Measurements from ENCODE around the gene LRMDA.
A peak's percentile ranks its signal among the peaks of the same experiment; 100 is the strongest.
"Not testable (repeated sequence)": the region's sequence is repeated elsewhere in the genome, so short reads cannot be mapped to it uniquely, and the experiment has no call there.

The LRMDA gene

DNA sequence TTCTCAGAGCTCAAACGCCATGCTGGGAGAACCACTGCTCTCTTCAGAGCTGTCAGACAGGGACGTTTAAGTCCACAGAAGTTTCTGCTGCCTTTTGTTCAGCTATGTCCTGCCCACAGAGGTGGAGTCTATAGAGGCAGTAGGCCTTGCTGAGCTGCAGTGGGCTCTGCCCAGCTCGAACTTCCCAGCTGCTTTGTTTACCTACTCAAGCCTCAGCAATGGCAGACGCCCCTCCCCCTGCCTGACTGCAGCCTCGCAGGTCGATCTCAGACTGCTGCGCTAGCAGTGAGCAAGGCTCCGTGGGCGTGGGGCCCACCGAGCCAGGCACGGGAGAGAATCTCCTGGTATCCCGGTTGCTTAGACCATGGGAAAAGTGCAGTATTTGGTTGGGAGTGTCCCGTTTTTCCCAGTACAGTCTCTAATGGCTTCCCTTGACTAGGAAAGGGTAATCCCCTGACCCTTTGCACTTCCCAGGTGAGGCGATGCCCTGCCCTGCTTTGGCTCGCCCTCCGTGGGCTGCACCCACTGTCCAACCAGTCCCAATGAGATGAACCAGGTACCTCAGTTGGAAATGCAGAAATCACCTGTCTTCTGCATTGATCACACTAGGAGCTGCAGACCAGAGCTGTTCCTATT lies 89.9 kb downstream of the LRMDA start:
- not testable (repeated sequence) for H3K4me3 ChIP-seq (ENCODE audit: low read length); H3K27ac ChIP-seq (ENCODE audit: low read length); H3K9me3 ChIP-seq (ENCODE audit: control insufficient read depth, low read depth, low read length); H3K27me3 ChIP-seq (ENCODE audit: control insufficient read depth, insufficient read depth, low read length); H3K4me1 ChIP-seq (ENCODE audit: control insufficient read depth, low read depth, low read length); H3K36me3 ChIP-seq (ENCODE audit: control insufficient read depth, low read depth, low read length); H3K9ac ChIP-seq (ENCODE audit: low read length)

- Histone ChIP-seq H3K4me3 (ENCODE audit: low read length) (no peak overlapping the region), H3K36me3 (ENCODE audit: control insufficient read depth, low read depth, low read length) (no peaks in the 10 kb centered on the region), H3K27me3 (ENCODE audit: control insufficient read depth, insufficient read depth, low read length) (no peaks in the 10 kb centered on the region), H3K9ac (ENCODE audit: low read length) (no peak overlapping the region), H3K4me1 (ENCODE audit: control insufficient read depth, low read depth, low read length) (no peaks in the 10 kb centered on the region), H3K27ac (ENCODE audit: low read length) (no peak overlapping the region), H3K9me3 (ENCODE audit: control insufficient read depth, low read depth, low read length) (no peaks in the 10 kb centered on the region)
Observed at GRCh38 chr10:75525067-75525466, 93.6 kb downstream of the LRMDA start.

- no peak overlapping the region for H3K4me3 ChIP-seq (ENCODE audit: low read length)
- H3K9ac ChIP-seq (ENCODE audit: low read length): no peak overlapping the region
- no peaks in the 10 kb centered on the region for H3K4me1 ChIP-seq (ENCODE audit: control insufficient read depth, low read depth, low read length)
- no peak overlapping the region for H3K27ac ChIP-seq (ENCODE audit: low read length)
- no peaks in the 10 kb centered on the region for H3K27me3 ChIP-seq (ENCODE audit: control insufficient read depth, insufficient read depth, low read length)
- H3K9me3 ChIP-seq (ENCODE audit: control insufficient read depth, low read depth, low read length): no peaks in the 10 kb centered on the region
- no peaks in the 10 kb centered on the region for H3K36me3 ChIP-seq (ENCODE audit: control insufficient read depth, low read depth, low read length)
Observed at GRCh38 chr10:75525646-75526045, 94.2 kb downstream of the LRMDA start.

GRCh38 chr10:75527542-75527941 lies 96.1 kb downstream of the LRMDA start:
- no peaks in the 10 kb centered on the region for H3K4me1 ChIP-seq (ENCODE audit: control insufficient read depth, low read depth, low read length)
- H3K36me3 ChIP-seq (ENCODE audit: control insufficient read depth, low read depth, low read length): no peaks in the 10 kb centered on the region
- no peaks in the 10 kb centered on the region for H3K27me3 ChIP-seq (ENCODE audit: control insufficient read depth, insufficient read depth, low read length)
- H3K4me3 ChIP-seq (ENCODE audit: low read length): no peak overlapping the region
- H3K9me3 ChIP-seq (ENCODE audit: control insufficient read depth, low read depth, low read length): no peaks in the 10 kb centered on the region
- no peak overlapping the region for H3K27ac ChIP-seq (ENCODE audit: low read length)
- no peak overlapping the region for H3K9ac ChIP-seq (ENCODE audit: low read length)

DNA sequence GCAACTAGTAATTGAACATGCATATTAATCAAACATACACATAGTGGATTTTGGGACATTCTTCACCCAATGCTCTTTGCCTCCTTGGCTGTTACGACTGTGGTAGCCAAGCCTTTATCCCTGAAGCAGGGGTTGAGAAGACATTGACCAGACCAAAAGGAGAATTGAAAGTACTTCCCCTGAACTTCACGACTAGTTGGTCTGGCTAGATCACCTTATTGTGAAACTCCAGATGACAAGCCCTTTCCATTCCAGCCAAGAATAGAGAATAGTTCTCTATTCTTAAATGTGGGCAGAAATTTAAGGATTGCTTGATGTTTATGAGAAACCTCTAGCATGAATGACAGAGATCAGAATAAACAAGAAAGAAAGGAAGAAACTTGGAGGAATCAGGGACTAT lies 97.0 kb downstream of the LRMDA start:
- Histone ChIP-seq H3K9me3 (ENCODE audit: control insufficient read depth, low read depth, low read length) (no peaks in the 10 kb centered on the region), H3K4me1 (ENCODE audit: control insufficient read depth, low read depth, low read length) (no peaks in the 10 kb centered on the region), H3K27me3 (ENCODE audit: control insufficient read depth, insufficient read depth, low read length) (no peaks in the 10 kb centered on the region), H3K36me3 (ENCODE audit: control insufficient read depth, low read depth, low read length) (no peaks in the 10 kb centered on the region), H3K27ac (ENCODE audit: low read length) (no peak overlapping the region), H3K9ac (ENCODE audit: low read length) (no peak overlapping the region), H3K4me3 (ENCODE audit: low read length) (no peak overlapping the region)

DNA sequence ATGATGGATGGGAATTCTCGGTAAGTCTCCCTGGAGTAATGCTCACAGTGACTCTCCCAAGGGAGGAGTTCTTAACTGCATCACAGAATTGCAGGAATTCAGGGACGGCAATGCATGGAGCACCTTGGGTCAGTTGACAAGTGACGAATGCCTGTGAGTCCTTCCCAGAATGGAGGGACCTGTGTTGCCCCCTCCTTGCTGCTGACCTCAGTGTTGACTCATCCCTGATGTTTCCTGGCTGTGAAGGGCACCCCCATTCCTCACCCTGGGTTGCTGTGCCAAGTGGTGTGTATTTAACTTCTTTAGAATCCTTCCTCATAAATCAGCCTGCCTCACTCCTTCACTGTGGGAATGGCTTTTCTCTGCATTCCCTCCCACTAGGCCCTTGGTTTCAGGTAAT lies 98.9 kb downstream of the LRMDA start:
- Histone ChIP-seq H3K4me3 (ENCODE audit: low read length) (no peak overlapping the region), H3K4me1 (ENCODE audit: control insufficient read depth, low read depth, low read length) (no peaks in the 10 kb centered on the region), H3K27me3 (ENCODE audit: control insufficient read depth, insufficient read depth, low read length) (no peaks in the 10 kb centered on the region), H3K9me3 (ENCODE audit: control insufficient read depth, low read depth, low read length) (no peaks in the 10 kb centered on the region), H3K9ac (ENCODE audit: low read length) (no peak overlapping the region), H3K27ac (ENCODE audit: low read length) (no peak overlapping the region), H3K36me3 (ENCODE audit: control insufficient read depth, low read depth, low read length) (no peaks in the 10 kb centered on the region)

DNA sequence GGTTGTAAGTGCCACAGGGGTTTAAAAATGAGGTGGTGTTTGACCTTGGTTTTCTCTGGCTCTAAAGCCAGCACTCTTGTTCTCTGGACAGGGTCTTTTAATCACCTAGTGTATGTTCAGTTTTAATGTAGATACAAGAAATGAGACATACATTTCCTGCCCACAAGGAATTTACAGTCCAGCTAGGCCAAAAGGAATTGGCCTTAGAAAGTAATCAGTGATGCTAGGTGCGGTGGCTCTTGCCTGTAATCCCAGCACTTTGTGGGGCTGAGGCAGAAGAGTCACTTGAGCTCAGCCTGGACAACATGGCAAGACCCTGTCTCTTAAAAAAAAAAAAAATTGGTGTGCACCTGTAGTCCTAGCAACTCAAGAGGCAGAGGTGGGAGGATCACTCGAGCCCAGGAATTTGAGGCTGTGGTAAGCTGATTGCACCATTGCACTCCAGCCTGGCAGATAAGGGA lies 100.2 kb downstream of the LRMDA start:
- Histone ChIP-seq H3K4me1 (ENCODE audit: control insufficient read depth, low read depth, low read length) (no peaks in the 10 kb centered on the region), H3K9me3 (ENCODE audit: control insufficient read depth, low read depth, low read length) (no peaks in the 10 kb centered on the region), H3K36me3 (ENCODE audit: control insufficient read depth, low read depth, low read length) (no peaks in the 10 kb centered on the region), H3K4me3 (ENCODE audit: low read length) (no peak overlapping the region), H3K9ac (ENCODE audit: low read length) (no peak overlapping the region), H3K27ac (ENCODE audit: low read length) (no peak overlapping the region), H3K27me3 (ENCODE audit: control insufficient read depth, insufficient read depth, low read length) (no peaks in the 10 kb centered on the region)

DNA sequence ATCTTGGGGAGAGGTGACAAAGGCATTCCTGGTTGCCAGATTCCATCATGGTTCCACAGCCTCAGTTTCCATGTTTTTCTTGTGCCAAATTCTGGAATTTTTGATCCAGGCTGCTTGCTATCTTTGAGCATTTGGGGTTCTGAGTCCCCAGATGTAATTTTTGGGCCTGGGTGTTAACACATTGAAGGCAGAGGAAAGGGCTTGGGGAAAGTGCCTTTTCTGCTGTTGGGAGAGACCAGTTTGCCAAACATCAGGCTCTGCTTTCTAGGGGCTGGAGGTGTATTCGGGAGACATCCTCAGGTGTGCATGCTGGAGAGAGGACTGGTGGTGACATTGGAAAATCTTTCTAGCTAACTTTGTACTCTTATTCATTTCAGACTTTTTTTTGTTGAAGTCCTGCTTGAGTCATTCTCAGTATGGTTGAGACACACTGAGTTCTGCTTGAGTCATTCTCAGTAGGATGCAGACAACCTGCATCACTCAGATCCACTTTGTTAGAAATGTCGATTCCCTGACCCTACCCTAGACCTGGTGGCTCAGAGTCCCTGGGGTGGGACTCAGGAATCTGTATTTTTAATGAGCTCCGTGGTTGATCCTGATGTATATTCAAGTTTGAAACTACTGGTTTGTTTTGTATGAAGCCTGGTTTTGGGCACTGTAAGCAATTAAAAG lies 101.0 kb downstream of the LRMDA start:
- no peaks in the 10 kb centered on the region for H3K4me1 ChIP-seq (ENCODE audit: control insufficient read depth, low read depth, low read length)
- no peaks in the 10 kb centered on the region for H3K36me3 ChIP-seq (ENCODE audit: control insufficient read depth, low read depth, low read length)
- no peak overlapping the region for H3K4me3 ChIP-seq (ENCODE audit: low read length)
- H3K27ac ChIP-seq (ENCODE audit: low read length): no peak overlapping the region
- H3K9me3 ChIP-seq (ENCODE audit: control insufficient read depth, low read depth, low read length): no peaks in the 10 kb centered on the region
- no peak overlapping the region for H3K9ac ChIP-seq (ENCODE audit: low read length)
- no peaks in the 10 kb centered on the region for H3K27me3 ChIP-seq (ENCODE audit: control insufficient read depth, insufficient read depth, low read length)

DNA sequence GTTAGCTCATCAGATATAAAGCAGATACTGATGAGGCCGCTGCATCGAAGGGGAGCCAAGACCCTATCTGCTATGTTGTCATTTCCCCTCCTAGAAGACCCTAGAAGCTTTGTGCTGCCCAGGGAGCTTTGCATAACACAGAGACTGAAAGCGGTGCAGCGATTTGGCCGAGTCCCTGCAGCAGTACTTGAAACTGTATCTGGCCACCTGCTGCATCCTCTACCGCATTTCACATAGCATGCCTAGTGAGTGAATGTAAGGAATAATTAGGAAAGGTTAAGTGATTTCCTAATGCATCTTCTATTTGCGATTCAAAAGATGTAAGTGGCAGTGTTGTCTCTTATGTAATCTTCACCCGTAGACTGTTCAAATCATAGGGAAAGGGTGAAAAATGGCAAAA lies 106.7 kb downstream of the LRMDA start:
- no peaks in the 10 kb centered on the region for H3K27me3 ChIP-seq (ENCODE audit: control insufficient read depth, insufficient read depth, low read length)
- H3K4me3 ChIP-seq (ENCODE audit: low read length): peak overlapping the region; percentile 4
- no peaks in the 10 kb centered on the region for H3K36me3 ChIP-seq (ENCODE audit: control insufficient read depth, low read depth, low read length)
- no peaks in the 10 kb centered on the region for H3K9me3 ChIP-seq (ENCODE audit: control insufficient read depth, low read depth, low read length)
- H3K27ac ChIP-seq (ENCODE audit: low read length): no peak overlapping the region
- no peak overlapping the region for H3K9ac ChIP-seq (ENCODE audit: low read length)
- H3K4me1 ChIP-seq (ENCODE audit: control insufficient read depth, low read depth, low read length): peaks cover 51% of the 10 kb centered on the region

- no peak overlapping the region for H3K27ac ChIP-seq (ENCODE audit: low read length)
- no peak overlapping the region for H3K9ac ChIP-seq (ENCODE audit: low read length)
- peaks cover 52% of the 10 kb centered on the region for H3K4me1 ChIP-seq (ENCODE audit: control insufficient read depth, low read depth, low read length)
- H3K4me3 ChIP-seq (ENCODE audit: low read length): peak overlapping the region; percentile 4
- no peaks in the 10 kb centered on the region for H3K27me3 ChIP-seq (ENCODE audit: control insufficient read depth, insufficient read depth, low read length)
- H3K36me3 ChIP-seq (ENCODE audit: control insufficient read depth, low read depth, low read length): no peaks in the 10 kb centered on the region
- no peaks in the 10 kb centered on the region for H3K9me3 ChIP-seq (ENCODE audit: control insufficient read depth, low read depth, low read length)
Observed at GRCh38 chr10:75538765-75539164, 107.3 kb downstream of the LRMDA start.

DNA sequence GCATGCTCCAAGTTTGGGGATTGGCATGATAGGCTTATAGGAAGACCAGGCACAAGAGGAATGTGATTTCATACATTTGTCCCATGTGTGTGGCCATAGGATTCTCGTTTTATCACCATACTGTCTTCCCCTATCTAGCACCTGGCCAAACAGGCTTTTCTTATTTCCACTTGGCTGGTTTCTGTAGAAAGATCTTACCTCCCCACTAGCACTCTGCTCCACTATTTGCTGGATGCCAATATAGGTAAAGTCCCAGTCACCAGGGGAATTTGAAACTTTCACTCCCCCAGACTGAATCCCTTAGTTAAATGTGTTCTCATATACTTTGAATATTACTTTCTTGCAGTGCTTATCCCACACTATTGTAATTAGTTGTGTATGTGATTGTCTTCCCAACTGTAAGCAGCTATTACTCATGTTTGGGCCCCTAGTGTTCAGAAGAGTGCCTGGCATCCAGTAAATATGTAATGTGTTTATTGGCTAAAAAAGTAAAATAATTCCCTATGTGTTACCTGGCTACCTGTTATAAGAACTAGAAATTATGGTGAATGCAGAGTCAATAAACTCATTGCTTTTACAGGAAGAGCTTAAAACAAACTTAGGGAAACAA lies 109.0 kb downstream of the LRMDA start:
- H3K27ac ChIP-seq (ENCODE audit: low read length): no peak overlapping the region
- no peaks in the 10 kb centered on the region for H3K27me3 ChIP-seq (ENCODE audit: control insufficient read depth, insufficient read depth, low read length)
- H3K4me3 ChIP-seq (ENCODE audit: low read length): no peak overlapping the region
- H3K9ac ChIP-seq (ENCODE audit: low read length): no peak overlapping the region
- peaks cover 52% of the 10 kb centered on the region for H3K4me1 ChIP-seq (ENCODE audit: control insufficient read depth, low read depth, low read length)
- H3K9me3 ChIP-seq (ENCODE audit: control insufficient read depth, low read depth, low read length): no peaks in the 10 kb centered on the region
- no peaks in the 10 kb centered on the region for H3K36me3 ChIP-seq (ENCODE audit: control insufficient read depth, low read depth, low read length)

GRCh38 chr10:75540981-75541380 lies 109.6 kb downstream of the LRMDA start:
- H3K4me3 ChIP-seq (ENCODE audit: low read length): no peak overlapping the region
- no peaks in the 10 kb centered on the region for H3K9me3 ChIP-seq (ENCODE audit: control insufficient read depth, low read depth, low read length)
- no peak overlapping the region for H3K9ac ChIP-seq (ENCODE audit: low read length)
- peaks cover 52% of the 10 kb centered on the region for H3K4me1 ChIP-seq (ENCODE audit: control insufficient read depth, low read depth, low read length)
- no peaks in the 10 kb centered on the region for H3K36me3 ChIP-seq (ENCODE audit: control insufficient read depth, low read depth, low read length)
- H3K27me3 ChIP-seq (ENCODE audit: control insufficient read depth, insufficient read depth, low read length): no peaks in the 10 kb centered on the region
- peak overlapping the region; percentile 28 for H3K27ac ChIP-seq (ENCODE audit: low read length)
